Spinal cord (tissue), 10 donors: ENCODE measurements around the gene CA5A. TPM values are rescaled to one million over a fixed set of nuclear protein-coding genes. Genes with fewer than 3 reads are reported as not detected.
"Not testable (repeated sequence)": the region's sequence is repeated elsewhere in the genome, so short reads cannot be mapped to it uniquely, and the experiment has no call there.

Experiments
- DNase-seq, 6 donors: peaks; one replicate each; pipeline versions ENCODE4 v3.0.0 to v3.0.0-alpha.2; 2013 to 2015; ENCODE audit warnings: low spot score in 6 of 6, low read depth in 4 of 6
- H3K27ac ChIP-seq: one replicate; pipeline ENCODE4 v1.5.1; 2013; ENCODE audit warnings: low read depth, low read length, control low read depth
- H3K27me3 ChIP-seq: one replicate; pipeline ENCODE4 v1.6.1; 2013; ENCODE audit warnings: low read length; ENCODE audit not compliant: control insufficient read depth, insufficient read depth
- H3K36me3 ChIP-seq: one replicate; pipeline ENCODE4 v1.6.1; 2013; ENCODE audit warnings: low read length; ENCODE audit not compliant: control insufficient read depth, insufficient read depth
- H3K4me1 ChIP-seq: one replicate; pipeline ENCODE4 v1.6.1; 2013; ENCODE audit warnings: low read length; ENCODE audit not compliant: control insufficient read depth, insufficient read depth
- H3K4me3 ChIP-seq: one replicate; pipeline ENCODE4 v1.5.1; 2013; ENCODE audit warnings: low read depth, low read length, control low read depth
- H3K9me3 ChIP-seq: one replicate; pipeline ENCODE4 v1.6.1; 2013; ENCODE audit warnings: low read length; ENCODE audit not compliant: control insufficient read depth, insufficient read depth
- WGBS: methylation state at CpG from one replicate; pipeline ENCODE4 v1.1.5; 2013; ENCODE audit warnings: missing lambda C conversion rate; ENCODE audit not compliant: insufficient coverage; 5-methylcytosine and 5-hydroxymethylcytosine counted together
- polyA plus RNA-seq, 2 donors: library from polyadenylated mRNA; unstranded; fragments of 120-200 nt; gene quantifications; one replicate each; pipeline ENCODE4 v1.2.1, GENCODE V29; 2013; ENCODE audit not compliant: insufficient read length in 2 of 2
- total RNA-seq, 2 donors: library from RNA; depleted of rRNA in 1 of 2; stranded (reverse); fragments of 120-200 nt in 1 of 2; fragments of >200 nt in 1 of 2; gene quantifications; one replicate each; pipeline versions ENCODE4 v1.2.3 to v1.2.4, GENCODE V29; 2013 to 2014
- donor health status: healthy.

The CA5A gene
- total and polyA plus RNA-seq, 4 donors: 0.10 to 0.55 (median 0.27) TPM; not detected in 1

DNA sequence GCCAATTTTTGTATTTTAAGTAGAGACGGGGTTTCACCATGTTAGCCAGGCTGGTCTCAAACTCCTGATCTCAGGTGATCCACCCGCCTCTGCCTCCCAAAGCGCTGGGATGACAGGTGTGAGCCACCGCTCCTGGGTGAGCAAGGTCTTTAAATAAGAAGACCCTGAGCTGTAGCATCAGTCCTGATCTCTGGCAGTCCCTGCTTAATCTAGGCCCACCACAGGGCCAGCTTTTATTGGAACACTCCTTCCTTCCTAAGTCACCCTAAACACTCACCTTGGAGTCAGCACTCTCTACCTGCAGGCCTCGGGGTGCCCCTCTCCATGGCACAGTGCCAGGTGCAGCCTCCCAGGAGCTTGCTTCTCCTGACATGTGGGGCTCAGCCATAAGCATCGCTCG is 30.8 kb downstream of the CA5A start:
- H3K36me3 ChIP-seq, H3K4me1 ChIP-seq, DNase-seq, H3K4me3 ChIP-seq, H3K9me3 ChIP-seq, H3K27ac ChIP-seq, H3K27me3 ChIP-seq: not testable (repeated sequence)
- 94% methylated on average over 7 of the region's 7 CpGs for WGBS

DNA sequence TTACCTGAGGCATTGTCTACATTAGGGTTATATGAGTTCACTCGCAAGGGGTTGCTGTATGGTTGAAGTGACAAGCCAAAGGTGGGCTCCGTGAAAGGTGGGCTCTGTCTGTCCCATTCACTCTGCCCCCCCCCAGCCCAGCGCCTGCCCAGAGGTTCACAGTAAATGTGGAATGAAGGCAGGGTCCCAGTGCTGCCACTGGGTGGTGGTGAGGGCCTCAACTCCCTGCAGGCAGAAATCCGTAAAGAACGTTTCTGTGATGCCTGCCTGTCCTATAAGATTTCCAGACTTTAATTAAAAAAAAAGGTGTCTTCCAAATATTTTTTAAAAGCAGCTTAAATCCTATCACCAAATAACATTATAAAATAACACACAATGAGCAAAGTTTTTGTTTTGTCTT is 31.4 kb downstream of the CA5A start:
- not testable (repeated sequence) for DNase-seq, H3K27ac ChIP-seq, H3K4me3 ChIP-seq, H3K4me1 ChIP-seq, H3K36me3 ChIP-seq, H3K27me3 ChIP-seq, H3K9me3 ChIP-seq
- 100% methylated on average over 1 of the region's 5 CpGs for WGBS

DNA sequence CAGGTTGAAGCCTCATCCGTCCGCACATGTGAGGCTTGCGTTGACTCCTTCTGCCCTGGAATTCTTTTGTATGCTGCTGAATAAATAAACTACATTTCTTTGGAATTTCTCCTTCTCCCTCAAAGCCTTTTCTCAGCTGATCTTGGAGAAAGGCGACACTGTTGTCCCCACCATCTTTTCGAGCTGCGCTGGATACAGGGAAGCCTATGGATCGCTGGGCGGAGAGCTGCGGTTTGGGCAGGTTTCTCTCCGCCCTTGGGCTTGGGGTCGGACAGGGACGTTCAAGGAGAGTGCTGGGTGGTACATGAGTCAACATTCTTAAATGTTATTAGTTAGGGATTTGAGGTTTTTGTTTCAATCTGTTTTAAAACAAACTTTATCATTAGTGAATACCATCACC is 35.8 kb downstream of the CA5A start:
- not testable (repeated sequence) for H3K27me3 ChIP-seq, H3K4me3 ChIP-seq, H3K27ac ChIP-seq, DNase-seq, H3K36me3 ChIP-seq, H3K4me1 ChIP-seq, H3K9me3 ChIP-seq
- 88% methylated on average over 3 of the region's 12 CpGs for WGBS

DNA sequence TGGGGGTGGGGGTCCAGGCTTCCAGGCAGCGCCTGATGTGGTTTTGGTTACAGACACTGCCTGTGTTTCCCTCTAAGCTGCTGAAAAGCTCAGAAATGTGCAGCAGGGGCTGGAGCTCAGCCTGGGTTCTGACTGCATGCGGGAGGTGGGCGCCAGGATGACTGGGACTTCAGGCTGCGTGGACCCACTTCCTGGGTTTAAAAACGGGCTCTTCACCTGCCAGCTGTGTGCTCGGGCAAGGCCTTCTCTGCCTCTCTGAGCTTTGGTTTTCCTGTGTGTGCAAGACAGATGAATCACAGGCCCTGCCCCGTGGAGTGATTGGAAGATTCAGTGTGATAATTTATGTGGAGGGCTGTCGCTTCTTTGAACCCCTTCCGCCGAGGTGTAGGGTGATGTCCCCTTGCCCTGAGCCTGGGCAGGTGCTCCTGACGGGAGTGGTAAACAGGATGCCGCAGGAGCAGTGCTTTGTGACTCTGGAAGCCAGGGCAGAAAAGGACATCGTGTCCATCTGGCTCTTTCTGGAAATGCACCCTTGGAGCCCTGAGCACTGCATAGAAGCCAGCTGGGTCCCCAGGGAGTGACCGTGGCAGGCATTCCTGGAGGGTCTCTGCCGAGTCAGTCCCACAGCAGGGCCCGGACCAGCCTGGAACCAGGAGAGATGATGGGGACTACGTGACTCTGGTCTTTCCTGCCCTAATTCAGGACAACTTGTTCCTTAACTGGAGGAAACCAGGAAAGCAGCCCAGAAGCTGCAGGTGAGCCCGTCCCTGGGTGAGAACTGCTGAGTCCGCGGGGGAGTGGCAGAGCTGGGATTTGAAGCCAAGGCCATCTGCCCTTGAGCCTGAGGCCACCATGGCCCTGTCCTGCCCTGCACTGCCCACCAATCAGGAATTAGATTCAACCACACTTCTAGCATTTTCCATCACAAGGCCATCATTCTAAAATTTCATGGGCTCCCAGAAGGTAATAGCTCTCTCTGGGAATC is 38.5 kb downstream of the CA5A start:
- DNase-seq: no peak
- Histone ChIP-seq H3K27ac (no peak overlapping the region), H3K9me3 (no peaks in the 10 kb centered on the region), H3K36me3 (no peaks in the 10 kb centered on the region), H3K4me3 (no peak overlapping the region), H3K27me3 (no peaks in the 10 kb centered on the region), H3K4me1 (no peaks in the 10 kb centered on the region)
- 78% methylated on average over 20 of the region's 20 CpGs for WGBS

DNA sequence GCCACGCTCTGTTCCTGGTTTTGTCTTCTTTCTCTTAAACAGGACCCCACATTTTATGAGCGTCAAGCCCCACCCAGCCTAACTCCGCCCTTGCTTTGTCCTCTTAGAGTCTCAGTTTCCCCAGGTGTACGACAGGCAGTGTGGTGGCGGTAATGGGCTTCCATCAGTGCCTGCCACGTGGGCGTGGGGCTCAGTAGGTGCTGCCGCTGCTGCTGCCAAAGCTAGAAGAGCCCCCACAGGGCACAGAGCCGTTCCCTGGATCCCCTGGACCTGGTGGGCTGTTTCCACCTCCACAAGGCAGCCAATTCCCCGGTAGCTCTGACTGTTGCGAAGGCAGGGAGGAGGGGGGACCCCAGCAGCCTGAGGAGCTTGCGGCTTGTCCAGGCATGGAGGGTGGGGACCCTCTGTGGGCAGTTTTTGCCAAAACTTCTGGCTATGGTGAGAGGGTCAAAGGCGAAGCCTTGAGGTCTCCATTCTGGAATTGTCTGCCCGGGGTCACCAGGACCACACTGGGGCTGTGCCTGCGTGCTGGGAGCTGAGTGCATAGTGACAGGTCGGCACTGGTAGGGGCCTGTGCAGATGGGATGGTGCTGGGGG is 39.3 kb downstream of the CA5A start:
- not testable (repeated sequence) for H3K4me3 ChIP-seq, H3K36me3 ChIP-seq, H3K27ac ChIP-seq, DNase-seq, H3K9me3 ChIP-seq, H3K4me1 ChIP-seq, H3K27me3 ChIP-seq
- 79% methylated on average over 16 of the region's 16 CpGs for WGBS

DNA sequence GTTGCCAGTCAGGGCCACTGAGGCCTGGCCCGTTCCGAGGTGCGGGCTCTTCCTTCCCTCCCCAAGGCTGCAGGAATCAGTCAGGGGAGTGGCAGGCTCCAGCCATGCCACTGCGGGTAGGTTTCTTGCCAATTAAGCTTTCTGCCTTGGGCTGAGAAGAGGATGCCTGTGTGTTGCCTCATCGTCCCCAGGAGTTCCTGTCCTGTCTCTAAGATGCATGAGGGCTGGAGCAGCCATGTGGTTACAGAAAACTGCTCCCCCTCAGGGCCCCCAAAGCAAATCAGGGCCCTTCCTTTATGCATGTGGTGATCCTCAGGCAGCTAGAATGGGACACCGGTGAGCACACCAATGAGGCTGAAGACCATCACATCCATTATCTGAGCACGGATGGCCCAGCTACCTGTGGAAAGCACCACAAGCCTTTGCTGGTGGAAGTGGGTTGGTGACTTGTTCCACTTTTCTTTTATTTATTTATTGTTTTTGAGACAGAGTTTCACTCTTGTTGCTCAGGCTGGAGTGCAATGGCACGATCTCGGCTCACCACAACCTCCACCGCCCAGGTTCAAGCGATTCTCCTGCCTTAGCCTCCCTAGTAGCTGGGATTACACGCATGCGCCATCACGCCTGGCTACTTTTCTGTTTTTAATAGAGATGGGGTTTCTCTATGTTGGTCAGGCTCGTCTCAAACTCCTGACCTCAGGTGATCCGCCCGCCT is 40.0 kb downstream of the CA5A start:
- WGBS: 75% methylated on average over 7 of the region's 17 CpGs
- not testable (repeated sequence) for H3K4me1 ChIP-seq, H3K27ac ChIP-seq

DNA sequence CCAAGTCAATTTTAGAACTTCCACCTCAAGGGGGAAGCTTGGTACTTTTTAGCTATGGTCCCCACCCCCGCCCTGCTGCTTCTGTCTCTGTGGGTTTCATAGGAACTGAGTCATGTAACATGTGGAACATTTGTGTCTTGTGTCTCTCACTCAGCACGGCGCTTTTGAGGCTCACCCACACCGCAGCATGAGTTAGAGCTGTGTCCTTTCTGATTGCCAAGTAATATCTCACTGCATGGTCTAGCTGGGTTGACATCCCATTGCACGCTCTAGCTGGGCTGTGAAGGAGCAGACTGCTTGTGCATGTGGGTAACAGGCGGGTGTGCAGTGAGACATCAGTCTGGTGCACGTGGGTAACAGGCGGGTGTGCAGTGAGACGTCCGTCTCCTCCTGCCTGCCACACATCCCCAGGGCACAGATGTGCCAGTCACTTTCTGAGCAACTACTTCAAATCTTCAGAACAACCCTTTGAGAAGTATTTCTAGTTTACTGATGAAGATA is 40.6 kb downstream of the CA5A start:
- Histone ChIP-seq H3K4me1 (no peaks in the 10 kb centered on the region), H3K27ac (no peak overlapping the region), H3K4me3 (no peak overlapping the region), H3K36me3 (no peaks in the 10 kb centered on the region), H3K27me3 (no peaks in the 10 kb centered on the region), H3K9me3 (no peaks in the 10 kb centered on the region)
- no peak for DNase-seq
- WGBS: 74% methylated on average over 7 of the region's 10 CpGs

More for the DNA sequence above, 40.0 kb downstream of the CA5A start:
- not testable (repeated sequence) for H3K4me3 ChIP-seq, H3K9me3 ChIP-seq, H3K27me3 ChIP-seq, H3K36me3 ChIP-seq, DNase-seq

DNA sequence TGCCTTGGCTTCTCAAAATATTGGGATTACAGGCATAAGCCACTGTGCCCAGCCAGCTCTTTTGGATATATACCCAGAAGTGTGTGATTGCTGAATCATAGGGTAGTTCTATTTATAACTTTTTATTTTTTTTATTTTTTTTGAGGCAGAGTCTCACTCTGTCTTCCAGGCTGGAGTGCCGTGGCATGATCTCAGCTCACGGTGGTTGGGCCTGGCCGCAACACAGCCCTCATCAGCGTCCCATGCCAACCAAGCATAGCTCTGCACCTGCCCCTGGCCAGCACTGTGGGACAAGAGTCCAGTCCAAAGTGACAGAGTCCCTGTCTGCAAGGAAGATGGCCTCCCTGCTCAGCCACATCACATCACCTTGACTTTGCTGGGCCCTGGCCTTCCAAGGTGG is 42.3 kb downstream of the CA5A start:
- not testable (repeated sequence) for H3K27me3 ChIP-seq, DNase-seq, H3K27ac ChIP-seq, H3K36me3 ChIP-seq, H3K4me1 ChIP-seq, H3K9me3 ChIP-seq, H3K4me3 ChIP-seq
- 66% methylated on average over 4 of the region's 4 CpGs for WGBS

DNA sequence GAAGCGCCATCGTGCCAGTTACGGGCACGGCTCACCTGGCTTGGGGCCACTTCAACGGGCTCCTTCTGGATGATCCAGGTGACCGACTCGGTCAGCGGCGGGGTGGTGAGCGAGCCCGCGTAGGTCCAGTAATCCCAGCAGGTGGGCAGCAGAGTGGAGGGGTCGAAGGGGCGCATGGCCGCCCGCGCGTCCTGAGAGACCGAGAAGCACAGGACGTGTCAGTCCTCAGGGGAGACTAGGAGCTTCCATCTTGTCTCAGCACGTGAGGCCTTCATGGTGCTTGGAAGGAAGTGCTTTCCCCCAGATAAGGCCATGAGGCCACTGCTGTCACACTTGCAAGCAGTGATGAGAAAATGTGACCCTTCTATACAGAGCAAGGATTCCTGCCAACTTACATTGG is 44.6 kb downstream of the CA5A start:
- WGBS: 91% methylated on average over 20 of the region's 21 CpGs
- no peaks in the 10 kb centered on the region for H3K27me3 ChIP-seq
- H3K4me1 ChIP-seq: no peaks in the 10 kb centered on the region
- DNase-seq: no peak
- no peak overlapping the region for H3K27ac ChIP-seq
- H3K36me3 ChIP-seq: no peaks in the 10 kb centered on the region
- no peak overlapping the region for H3K4me3 ChIP-seq
- H3K9me3 ChIP-seq: no peaks in the 10 kb centered on the region
